ENCODE results near the gene SPTB. TPM values are rescaled to one million over a fixed set of nuclear protein-coding genes. Genes with fewer than 3 reads are reported as not detected.
A peak's percentile ranks its signal among the peaks of the same experiment; 100 is the strongest.
"Not testable (repeated sequence)": the region's sequence is repeated elsewhere in the genome, so short reads cannot be mapped to it uniquely, and the experiment has no call there.

Gene SPTB
- total RNA-seq, 1 experiment from 2014 or later = 2.3 TPM

GRCh38 chr14:64806202-64806861 is 73.4 kb downstream of the SPTB start:
- H3F3A ChIP-seq (ENCODE audit: low read length, unreplicated experiment) = peaks cover 9% of the 10 kb centered on the region
- H3K9me3 ChIP-seq (ENCODE audit: low read length) = no peaks in the 10 kb centered on the region
- DNase-seq (peak; percentile 99), ATAC-seq (peak; percentile 86)
- no peaks in the 10 kb centered on the region for H3K9me2 ChIP-seq (replicated peaks; ENCODE audit: low read length)
- H2AFZ ChIP-seq (ENCODE audit: low read length) = no peak overlapping the region
- H3K4me3 ChIP-seq (ENCODE audit: low read length) = peak overlapping the region; percentile 52
- no peak for TF ChIP-seq EZH2 (IDR thresholded peaks at IDR 0.05; ENCODE audit: low read length, unreplicated experiment)
- TF ChIP-seq CTCF (conservative IDR thresholded peaks at IDR 0.05; ENCODE audit: low read depth, low read length) = no peak
- no peak for TF ChIP-seq EZH2phosphoT487 (IDR thresholded peaks at IDR 0.05; ENCODE audit: borderline replicate concordance, low read length)
- H3K27ac ChIP-seq (ENCODE audit: low read length) = peak overlapping the region; percentile 93
- BruUV-seq (replicated peaks) = no TSS peak
- POLR2A ChIA-PET (ENCODE audit: unreplicated experiment) = interaction anchor here (0.5 to 0.6 kb wide), 3 partner anchors 14 to 296 kb away, joined by 4 to 6 read pairs (median 5); partner anchors contain the start of gene MAX
- CTCF ChIA-PET = interaction anchor here (0.6 to 1.0 kb wide), 3 partner anchors 35 to 94 kb away, joined by 3 to 7 read pairs (median 3); no protein-coding TSS in a partner anchor
- peaks cover 36% of the 10 kb centered on the region for H3K4me1 ChIP-seq (ENCODE audit: insufficient read depth, low read length)
- H3K79me2 ChIP-seq (ENCODE audit: low read length) = no peaks in the 10 kb centered on the region
- H3K27me3 ChIP-seq (ENCODE audit: low read length) = no peaks in the 10 kb centered on the region
- H4K20me1 ChIP-seq (ENCODE audit: low read length) = no peaks in the 10 kb centered on the region
- H3K9ac ChIP-seq (ENCODE audit: low read length) = peak overlapping the region; percentile 79
- H3K36me3 ChIP-seq (ENCODE audit: low read depth, low read length) = no peaks in the 10 kb centered on the region
- H3K4me2 ChIP-seq (ENCODE audit: low read length) = peak overlapping the region; percentile 84
- intact Hi-C loops (cut with micrococcal nuclease) = loop anchor here (1.0 to 10.0 kb wide), 4 partner anchors 17 to 178 kb away; partner anchors contain the start of genes CHURC1 and FNTB

- not testable (repeated sequence) for H2AFZ ChIP-seq (ENCODE audit: low read length); H3K9me2 ChIP-seq (replicated peaks; ENCODE audit: low read length); H3F3A ChIP-seq (ENCODE audit: low read length, unreplicated experiment); H4K20me1 ChIP-seq (ENCODE audit: low read length); H3K79me2 ChIP-seq (ENCODE audit: low read length); BruUV-seq (replicated peaks); H3K36me3 ChIP-seq (ENCODE audit: low read depth, low read length); H3K27me3 ChIP-seq (ENCODE audit: low read length); H3K9me3 ChIP-seq (ENCODE audit: low read length)
- DNase-seq = peak; percentile 94
- Histone ChIP-seq H3K4me2 (ENCODE audit: low read length) (peak overlapping the region; percentile 84), H3K4me3 (ENCODE audit: low read length) (peak overlapping the region; percentile 52), H3K4me1 (ENCODE audit: insufficient read depth, low read length) (peaks cover 34% of the 10 kb centered on the region), H3K27ac (ENCODE audit: low read length) (peak overlapping the region; percentile 93), H3K9ac (ENCODE audit: low read length) (peak overlapping the region; percentile 79)
- peak; percentile 69 for ATAC-seq
- POLR2A ChIA-PET (ENCODE audit: unreplicated experiment) = interaction anchor here (0.5 kb wide), 1 partner anchor 139 kb away, joined by 5 read pairs; no protein-coding TSS in a partner anchor
- intact Hi-C loops (cut with micrococcal nuclease) = loop anchor here (1.0 to 10.0 kb wide), 4 partner anchors 18 to 179 kb away; partner anchors contain the start of genes CHURC1 and FNTB
- CTCF ChIA-PET = interaction anchor here (1.0 kb wide), 1 partner anchor 86 kb away, joined by 7 read pairs; no protein-coding TSS in a partner anchor
Observed at GRCh38 chr14:64805646-64806045, 74.1 kb downstream of the SPTB start.

GRCh38 chr14:64804754-64805260 is 74.9 kb downstream of the SPTB start:
- Histone ChIP-seq H3K4me2 (ENCODE audit: low read length) (peak overlapping the region; percentile 14), H3K36me3 (ENCODE audit: low read depth, low read length) (no peaks in the 10 kb centered on the region), H3K79me2 (ENCODE audit: low read length) (no peaks in the 10 kb centered on the region), H2AFZ (ENCODE audit: low read length) (no peak overlapping the region), H3K27ac (ENCODE audit: low read length) (peak overlapping the region; percentile 93), H3K4me1 (ENCODE audit: insufficient read depth, low read length) (peaks cover 37% of the 10 kb centered on the region), H3K9me3 (ENCODE audit: low read length) (no peaks in the 10 kb centered on the region), H3F3A (ENCODE audit: low read length, unreplicated experiment) (peaks cover 9% of the 10 kb centered on the region), H3K9ac (ENCODE audit: low read length) (no peak overlapping the region), H3K9me2 (replicated peaks; ENCODE audit: low read length) (no peaks in the 10 kb centered on the region), H4K20me1 (ENCODE audit: low read length) (no peaks in the 10 kb centered on the region), H3K4me3 (ENCODE audit: low read length) (no peak overlapping the region), H3K27me3 (ENCODE audit: low read length) (no peaks in the 10 kb centered on the region)
- no TSS peak for BruUV-seq (replicated peaks)
- ChIA-PET CTCF (interaction anchor here (1.0 kb wide), 1 partner anchor 18 kb away, joined by 4 read pairs; no protein-coding TSS in a partner anchor), POLR2A (ENCODE audit: unreplicated experiment) (no interaction called here)
- ATAC-seq (no peak), DNase-seq (no peak)
- intact Hi-C loops (cut with micrococcal nuclease) = loop anchor here (5.0 to 10.0 kb wide), 3 partner anchors 87 to 180 kb away; partner anchors contain the start of genes CHURC1 and FNTB
- TF ChIP-seq CTCF (conservative IDR thresholded peaks at IDR 0.05; ENCODE audit: low read depth, low read length) (no peak), EZH2phosphoT487 (IDR thresholded peaks at IDR 0.05; ENCODE audit: borderline replicate concordance, low read length) (no peak), EZH2 (IDR thresholded peaks at IDR 0.05; ENCODE audit: low read length, unreplicated experiment) (no peak)

All from PC-3 (cell line).